DOHH2 (cell line): ENCODE data around the gene CHCHD6.

Experiments
- H3F3A ChIP-seq: fragments of 200-600 bp; sonication (generic), shearing (Covaris generic); 2 replicates; pipeline ENCODE4 v1.6.0; 2016; ENCODE audit warnings: antibody characterized with exemption, mild to moderate bottlenecking; ENCODE audit not compliant: control insufficient read depth, insufficient read depth
- H3K27ac ChIP-seq: fragments of 200-600 bp; sonication (generic); 2 replicates; pipeline ENCODE4 v1.5.1; 2014; ENCODE audit warnings: low read depth, mild to moderate bottlenecking, low read length, moderate library complexity
- H3K27me3 ChIP-seq: fragments of 200-600 bp; sonication (generic); 2 replicates; pipeline ENCODE4 v1.6.1; 2014; ENCODE audit warnings: mild to moderate bottlenecking, low read length, mixed read lengths; ENCODE audit not compliant: control insufficient read depth
- H3K36me3 ChIP-seq: fragments of 200-600 bp; sonication (generic); 2 replicates; pipeline ENCODE4 v1.6.1; 2014; ENCODE audit warnings: mild to moderate bottlenecking, low read length, moderate library complexity, mixed read lengths; ENCODE audit not compliant: control insufficient read depth
- H3K4me1 ChIP-seq: fragments of 200-600 bp; sonication (generic); 2 replicates; pipeline ENCODE4 v1.6.1; 2014; ENCODE audit warnings: mild to moderate bottlenecking, low read length, mixed read lengths; ENCODE audit not compliant: control insufficient read depth
- H3K4me2 ChIP-seq: fragments of 200-600 bp; sonication (generic); 2 replicates; pipeline ENCODE4 v1.6.0; 2014; ENCODE audit warnings: mild to moderate bottlenecking, low read length, moderate library complexity
- H3K4me3 ChIP-seq: fragments of 200-600 bp; sonication (generic); 2 replicates; pipeline ENCODE4 v1.5.1; 2014; ENCODE audit warnings: mild to moderate bottlenecking, low read length, mixed read lengths
- H3K79me2 ChIP-seq: fragments of 200-600 bp; sonication (generic); 2 replicates; pipeline ENCODE4 v1.6.1; 2014; ENCODE audit warnings: mild to moderate bottlenecking, low read length, mixed read lengths; ENCODE audit not compliant: control insufficient read depth
- H3K9me2 ChIP-seq: fragments of 200-600 bp; sonication (generic); replicated peaks from 2 replicates; pipeline ENCODE4 v1.6.1; 2014; ENCODE audit warnings: mild to moderate bottlenecking, low read length, mixed read lengths; ENCODE audit not compliant: control insufficient read depth
- H3K9me3 ChIP-seq: fragments of 200-600 bp; sonication (generic); 2 replicates; pipeline ENCODE4 v1.6.1; 2014; ENCODE audit warnings: antibody characterized with exemption, low read length, mixed read lengths; ENCODE audit not compliant: control insufficient read depth, insufficient read depth
- H4K20me1 ChIP-seq: fragments of 200-600 bp; sonication (generic); 2 replicates; pipeline ENCODE4 v1.6.0; 2014; ENCODE audit warnings: low read depth, mild to moderate bottlenecking, antibody characterized with exemption, low read length, moderate library complexity; ENCODE audit not compliant: control insufficient read depth, insufficient read depth
- EZH2phosphoT487 ChIP-seq: fragments of 200-600 bp; sonication (generic); IDR thresholded peaks from 2 replicates; pipeline ENCODE4 v1.6.1; 2017; ENCODE audit warnings: borderline replicate concordance, mild to moderate bottlenecking, antibody characterized with exemption, low read length, moderate library complexity, mixed read lengths
- TF ChIP-seq, protein P1 (sequence below): fragments of 200-600 bp; sonication (generic); IDR thresholded peaks from one replicate; pipeline ENCODE4 v1.5.1; 2014; ENCODE audit warnings: antibody characterized with exemption, mild to moderate bottlenecking, low read depth, low read length; ENCODE audit not compliant: poor library complexity, severe bottlenecking

Gene CHCHD6

DNA sequence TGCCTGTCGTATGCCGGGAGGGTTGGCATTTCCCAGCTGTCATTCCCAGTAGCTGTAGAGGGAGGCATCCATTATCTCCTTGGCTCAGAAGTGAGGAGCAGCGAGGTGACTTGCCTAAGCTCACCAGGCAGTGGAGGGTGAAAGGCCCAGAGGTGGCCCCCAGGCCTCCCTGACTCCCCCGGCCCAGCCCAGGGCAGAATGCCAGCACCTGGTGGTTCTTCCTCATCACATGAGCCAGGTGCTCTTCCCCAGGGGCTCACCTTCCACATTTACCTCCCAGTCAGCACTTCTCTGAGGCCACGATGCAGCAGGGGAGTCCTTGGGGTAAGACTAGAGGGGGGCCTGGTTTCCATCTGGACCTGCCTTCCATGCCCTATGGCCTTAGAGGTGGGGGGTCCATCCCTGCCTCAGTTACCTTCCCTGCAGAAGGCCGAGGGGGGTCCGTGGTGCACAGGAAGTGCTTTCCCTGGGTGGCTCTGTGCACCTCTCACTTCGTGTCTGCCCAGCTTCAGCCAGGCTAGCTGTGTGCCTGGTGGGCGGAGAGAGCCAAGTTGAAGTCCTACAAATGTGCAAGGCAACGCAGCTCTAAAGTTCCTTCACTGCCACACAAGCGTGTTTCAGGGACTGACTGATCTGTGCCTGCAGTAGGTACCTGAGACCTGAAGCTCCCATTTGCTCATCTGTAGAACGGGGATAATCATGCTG, 208.6 kb downstream of the CHCHD6 start:
- Histone ChIP-seq H3K4me2 (no peak overlapping the region), H3K9me2 (no peaks in the 10 kb centered on the region), H3K27me3 (no peaks in the 10 kb centered on the region), H3F3A (no peaks in the 10 kb centered on the region), H3K4me1 (peaks cover 9% of the 10 kb centered on the region), H3K4me3 (no peak overlapping the region), H3K79me2 (no peaks in the 10 kb centered on the region), H3K36me3 (no peaks in the 10 kb centered on the region), H3K27ac (no peak overlapping the region), H3K9me3 (no peaks in the 10 kb centered on the region), H4K20me1 (no peaks in the 10 kb centered on the region)
- no peak for TF ChIP-seq EZH2phosphoT487
- TF ChIP-seq, protein P1, sequence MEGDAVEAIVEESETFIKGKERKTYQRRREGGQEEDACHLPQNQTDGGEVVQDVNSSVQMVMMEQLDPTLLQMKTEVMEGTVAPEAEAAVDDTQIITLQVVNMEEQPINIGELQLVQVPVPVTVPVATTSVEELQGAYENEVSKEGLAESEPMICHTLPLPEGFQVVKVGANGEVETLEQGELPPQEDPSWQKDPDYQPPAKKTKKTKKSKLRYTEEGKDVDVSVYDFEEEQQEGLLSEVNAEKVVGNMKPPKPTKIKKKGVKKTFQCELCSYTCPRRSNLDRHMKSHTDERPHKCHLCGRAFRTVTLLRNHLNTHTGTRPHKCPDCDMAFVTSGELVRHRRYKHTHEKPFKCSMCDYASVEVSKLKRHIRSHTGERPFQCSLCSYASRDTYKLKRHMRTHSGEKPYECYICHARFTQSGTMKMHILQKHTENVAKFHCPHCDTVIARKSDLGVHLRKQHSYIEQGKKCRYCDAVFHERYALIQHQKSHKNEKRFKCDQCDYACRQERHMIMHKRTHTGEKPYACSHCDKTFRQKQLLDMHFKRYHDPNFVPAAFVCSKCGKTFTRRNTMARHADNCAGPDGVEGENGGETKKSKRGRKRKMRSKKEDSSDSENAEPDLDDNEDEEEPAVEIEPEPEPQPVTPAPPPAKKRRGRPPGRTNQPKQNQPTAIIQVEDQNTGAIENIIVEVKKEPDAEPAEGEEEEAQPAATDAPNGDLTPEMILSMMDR, result no peak

DNA sequence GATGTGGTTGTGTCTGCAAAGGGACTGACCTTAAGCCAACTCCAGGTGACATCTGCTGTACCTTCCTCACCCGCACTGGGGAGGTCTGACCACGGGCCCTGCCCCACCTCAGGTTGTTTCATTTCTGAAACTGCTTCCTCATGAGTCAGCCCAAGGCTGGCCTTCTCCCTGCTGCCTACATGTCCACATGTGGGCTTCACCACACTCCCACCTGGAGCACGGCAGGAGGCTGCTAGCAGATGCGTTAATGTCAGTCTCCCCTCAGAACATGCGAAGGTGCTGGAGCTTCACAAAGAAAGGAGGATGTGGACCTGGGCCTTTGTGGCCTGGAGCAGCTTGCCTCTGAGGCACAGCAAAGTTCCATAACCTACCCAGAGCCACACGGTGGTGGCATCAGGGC, 209.5 kb downstream of the CHCHD6 start:
- H3K27ac ChIP-seq, result no peak overlapping the region
- H3K9me3 ChIP-seq, result no peaks in the 10 kb centered on the region
- no peak overlapping the region for H3K4me3 ChIP-seq
- no peaks in the 10 kb centered on the region for H3K79me2 ChIP-seq
- TF ChIP-seq EZH2phosphoT487, result no peak
- TF ChIP-seq, protein P1, result no peak
- H3K36me3 ChIP-seq, result no peaks in the 10 kb centered on the region
- no peaks in the 10 kb centered on the region for H3K9me2 ChIP-seq
- peaks cover 9% of the 10 kb centered on the region for H3K4me1 ChIP-seq
- H3K4me2 ChIP-seq, result no peak overlapping the region
- no peaks in the 10 kb centered on the region for H3F3A ChIP-seq
- no peaks in the 10 kb centered on the region for H4K20me1 ChIP-seq
- no peaks in the 10 kb centered on the region for H3K27me3 ChIP-seq

DNA sequence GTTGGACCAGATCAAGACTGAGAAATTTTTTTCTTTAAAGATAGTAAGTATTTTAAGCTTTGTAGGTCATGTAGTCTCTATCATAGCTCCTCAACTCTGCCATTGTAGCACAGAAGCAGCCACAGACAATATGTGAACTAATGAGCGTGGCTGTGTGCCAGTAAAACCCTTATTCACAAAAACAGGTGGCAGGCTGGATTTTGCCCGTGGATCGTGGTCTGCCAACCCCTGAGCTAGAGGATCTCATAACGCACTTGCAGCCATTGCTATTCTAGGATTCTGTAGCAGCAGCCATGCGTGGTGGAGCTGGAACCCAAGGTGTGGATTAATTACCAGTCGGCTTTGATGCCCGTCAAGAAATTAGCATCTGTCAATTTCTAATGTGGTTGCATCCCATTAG, 210.2 kb downstream of the CHCHD6 start:
- TF ChIP-seq, protein P1, result no peak
- TF ChIP-seq EZH2phosphoT487, result no peak
- Histone ChIP-seq H3K4me3 (no peak overlapping the region), H3K4me1 (peaks cover 9% of the 10 kb centered on the region), H3F3A (no peaks in the 10 kb centered on the region), H3K9me2 (no peaks in the 10 kb centered on the region), H3K27ac (no peak overlapping the region), H3K36me3 (no peaks in the 10 kb centered on the region), H3K4me2 (no peak overlapping the region), H4K20me1 (no peaks in the 10 kb centered on the region), H3K9me3 (no peaks in the 10 kb centered on the region), H3K79me2 (no peaks in the 10 kb centered on the region), H3K27me3 (no peaks in the 10 kb centered on the region)

DNA sequence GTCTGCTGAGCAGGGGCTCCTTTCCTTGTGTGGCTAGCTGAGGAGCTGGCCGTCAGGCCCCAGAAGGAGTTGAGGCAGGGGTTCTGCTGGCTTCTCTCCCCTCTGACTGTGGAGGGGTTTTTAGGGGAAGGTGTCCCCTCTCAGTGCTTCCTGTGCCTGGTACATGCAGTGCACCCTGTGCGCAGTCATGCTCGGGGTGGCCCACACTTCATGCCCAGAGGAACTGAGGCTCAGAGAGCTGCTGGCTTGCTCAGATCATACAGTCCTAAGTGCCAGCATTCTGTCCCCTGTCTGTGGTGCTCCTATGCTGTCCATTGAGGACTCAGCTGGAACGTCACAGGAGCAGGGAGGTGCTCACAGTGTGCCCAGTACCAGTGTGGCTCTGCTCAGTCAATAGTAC, 211.0 kb downstream of the CHCHD6 start:
- Histone ChIP-seq H3K27ac (no peak overlapping the region), H3K4me2 (no peak overlapping the region), H3K79me2 (no peaks in the 10 kb centered on the region), H3K27me3 (no peaks in the 10 kb centered on the region), H3K4me1 (peaks cover 9% of the 10 kb centered on the region), H3K4me3 (no peak overlapping the region), H4K20me1 (no peaks in the 10 kb centered on the region), H3F3A (no peaks in the 10 kb centered on the region), H3K36me3 (no peaks in the 10 kb centered on the region), H3K9me2 (no peaks in the 10 kb centered on the region), H3K9me3 (no peaks in the 10 kb centered on the region)
- TF ChIP-seq EZH2phosphoT487, result no peak
- TF ChIP-seq, protein P1, result no peak
